ENCODE measurements around the gene EML6. TPM values are rescaled to one million over a fixed set of nuclear protein-coding genes. Genes with fewer than 3 reads are reported as not detected.

Gene EML6
- total RNA-seq, 1 donor from 2014 or later: 0.44 TPM

DNA sequence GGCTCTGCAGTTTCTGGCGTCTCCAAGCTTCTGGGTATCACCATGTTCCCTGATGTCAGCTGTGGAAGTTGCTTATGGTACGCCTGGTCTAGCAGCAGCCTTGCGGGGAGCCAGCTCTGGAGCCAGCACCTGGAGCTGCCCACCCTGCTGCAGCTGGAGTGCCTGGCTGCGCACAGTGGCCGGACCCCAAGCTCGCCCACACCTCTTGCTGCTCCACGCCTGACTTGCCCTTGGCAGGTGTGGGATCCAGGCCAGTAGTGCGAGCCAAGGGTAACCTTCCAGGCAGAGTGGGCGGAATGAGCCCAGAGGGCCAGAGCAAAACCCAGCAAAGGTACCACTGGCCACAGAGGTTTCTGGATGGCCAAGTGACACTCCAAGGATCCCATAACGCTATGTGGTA, 13.2 kb upstream of the EML6 start:
- no peaks in the 10 kb centered on the region for H3K36me3 Mint-ChIP-seq (ENCODE audit: low read depth)
- DNase-seq (ENCODE audit: low spot score): no peak
- peaks cover 56% of the 10 kb centered on the region for H3K27me3 Mint-ChIP-seq (ENCODE audit: insufficient read depth)
- H3K4me1 Mint-ChIP-seq (ENCODE audit: low read depth): peaks cover 8% of the 10 kb centered on the region
- no peak overlapping the region for H3K4me3 Mint-ChIP-seq
- H3K27ac Mint-ChIP-seq: no peak overlapping the region
- intact Hi-C loops (cut with micrococcal nuclease): no loop called here
- H3K9me3 Mint-ChIP-seq: no peaks in the 10 kb centered on the region

DNA sequence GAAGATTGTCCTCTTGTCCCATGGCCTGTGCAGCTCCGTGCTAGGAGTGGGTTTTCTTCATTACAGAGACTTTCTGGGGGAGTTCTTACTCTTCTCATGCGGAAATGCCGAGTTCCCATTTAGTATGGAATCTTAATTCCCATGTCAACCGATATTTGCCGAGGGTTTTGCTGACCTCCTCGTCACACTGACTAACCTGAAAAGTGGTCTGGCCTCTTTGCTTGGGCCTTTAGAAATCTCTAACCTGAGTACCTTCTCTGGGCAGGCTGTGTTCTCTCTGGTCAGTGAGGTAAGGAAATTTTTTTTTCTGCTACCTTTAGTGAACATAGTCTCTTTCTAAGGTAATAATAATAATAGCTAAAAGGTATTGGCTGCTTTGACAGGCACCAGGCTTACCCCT, 10.9 kb upstream of the EML6 start:
- Mint-ChIP-seq H3K36me3 (ENCODE audit: low read depth) (no peaks in the 10 kb centered on the region), H3K4me3 (no peak overlapping the region), H3K27me3 (ENCODE audit: insufficient read depth) (peaks cover 68% of the 10 kb centered on the region), H3K27ac (no peak overlapping the region), H3K4me1 (ENCODE audit: low read depth) (peaks cover 8% of the 10 kb centered on the region), H3K9me3 (no peaks in the 10 kb centered on the region)
- DNase-seq (ENCODE audit: low spot score): no peak
- intact Hi-C loops (cut with micrococcal nuclease): no loop called here

DNA sequence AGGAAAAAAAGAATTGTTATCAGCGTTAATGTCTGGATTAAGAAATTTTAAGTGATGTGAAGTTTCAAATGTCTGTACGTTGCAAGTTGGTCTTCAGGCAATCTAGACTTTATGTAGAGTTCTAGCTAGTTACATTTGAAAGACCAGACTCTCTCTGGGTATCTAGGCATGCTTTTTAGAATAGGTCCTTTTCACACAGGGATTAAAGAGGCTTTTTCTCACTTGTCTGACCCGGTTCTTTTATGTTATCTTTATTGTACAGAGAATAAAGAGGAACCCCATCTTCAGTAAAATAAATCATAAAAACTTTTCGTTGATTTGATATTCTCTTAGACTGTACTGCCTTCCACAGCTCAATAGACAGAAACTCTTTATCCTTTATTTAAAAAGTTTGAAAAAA, 8.5 kb upstream of the EML6 start:
- no peak for DNase-seq (ENCODE audit: low spot score)
- Mint-ChIP-seq H3K4me3 (no peak overlapping the region), H3K36me3 (ENCODE audit: low read depth) (peaks cover 1% of the 10 kb centered on the region), H3K9me3 (no peaks in the 10 kb centered on the region), H3K27ac (no peak overlapping the region), H3K4me1 (ENCODE audit: low read depth) (no peaks in the 10 kb centered on the region), H3K27me3 (ENCODE audit: insufficient read depth) (peaks cover 71% of the 10 kb centered on the region)
- intact Hi-C loops (cut with micrococcal nuclease): no loop called here

DNA sequence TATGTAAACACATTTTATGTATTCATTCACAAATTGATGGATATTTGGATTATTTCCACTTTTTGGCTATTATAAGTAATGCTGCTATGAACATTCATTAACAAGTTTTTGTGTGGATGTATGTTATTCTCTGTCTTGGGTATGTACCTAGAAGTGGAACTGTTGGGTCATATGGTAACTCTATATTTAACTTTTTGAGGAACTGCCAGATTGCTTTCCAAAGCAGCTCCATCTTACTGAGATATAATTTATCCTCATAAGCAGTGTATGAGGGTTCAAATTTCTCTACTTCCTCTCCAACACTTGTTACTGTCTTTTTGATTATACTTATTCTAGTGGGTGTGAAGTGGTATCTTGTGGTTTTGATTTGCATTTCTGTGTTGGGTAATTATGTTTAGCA, 7.1 kb upstream of the EML6 start:
- intact Hi-C loops (cut with micrococcal nuclease): no loop called here
- Mint-ChIP-seq H3K27ac (no peak overlapping the region), H3K27me3 (ENCODE audit: insufficient read depth) (peaks cover 73% of the 10 kb centered on the region), H3K36me3 (ENCODE audit: low read depth) (peaks cover 1% of the 10 kb centered on the region), H3K9me3 (no peaks in the 10 kb centered on the region), H3K4me1 (ENCODE audit: low read depth) (no peaks in the 10 kb centered on the region), H3K4me3 (no peak overlapping the region)
- no peak for DNase-seq (ENCODE audit: low spot score)

DNA sequence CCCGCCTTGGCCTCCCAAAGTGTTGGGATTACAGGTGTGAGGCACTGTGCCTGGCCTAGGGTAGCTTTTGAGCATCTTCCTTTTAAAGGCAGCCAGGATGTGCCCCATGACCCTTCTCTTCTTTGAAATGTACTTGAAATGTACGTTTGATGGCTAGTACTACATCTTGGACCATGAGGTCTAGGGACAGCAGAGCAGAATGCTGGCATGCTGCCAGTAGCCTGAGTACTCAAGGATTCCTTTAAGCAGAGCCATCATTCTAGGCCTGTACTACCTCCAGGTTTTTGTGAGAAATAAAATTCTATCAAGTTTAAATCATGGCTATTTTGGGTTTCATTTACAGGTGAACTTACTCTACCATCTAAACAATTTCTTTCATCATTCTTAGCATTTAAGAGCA, 2.9 kb upstream of the EML6 start:
- no peak overlapping the region for H3K4me3 Mint-ChIP-seq
- H3K27me3 Mint-ChIP-seq (ENCODE audit: insufficient read depth): peaks cover 62% of the 10 kb centered on the region
- peaks cover 14% of the 10 kb centered on the region for H3K4me1 Mint-ChIP-seq (ENCODE audit: low read depth)
- peaks cover 1% of the 10 kb centered on the region for H3K36me3 Mint-ChIP-seq (ENCODE audit: low read depth)
- intact Hi-C loops (cut with micrococcal nuclease): loop anchor here (5.0 to 10.0 kb wide), 6 partner anchors 148 to 933 kb away; partner anchors contain the start of genes ASB3, CCDC88A and ERLEC1
- DNase-seq (ENCODE audit: low spot score): no peak
- no peak overlapping the region for H3K27ac Mint-ChIP-seq
- no peaks in the 10 kb centered on the region for H3K9me3 Mint-ChIP-seq

DNA sequence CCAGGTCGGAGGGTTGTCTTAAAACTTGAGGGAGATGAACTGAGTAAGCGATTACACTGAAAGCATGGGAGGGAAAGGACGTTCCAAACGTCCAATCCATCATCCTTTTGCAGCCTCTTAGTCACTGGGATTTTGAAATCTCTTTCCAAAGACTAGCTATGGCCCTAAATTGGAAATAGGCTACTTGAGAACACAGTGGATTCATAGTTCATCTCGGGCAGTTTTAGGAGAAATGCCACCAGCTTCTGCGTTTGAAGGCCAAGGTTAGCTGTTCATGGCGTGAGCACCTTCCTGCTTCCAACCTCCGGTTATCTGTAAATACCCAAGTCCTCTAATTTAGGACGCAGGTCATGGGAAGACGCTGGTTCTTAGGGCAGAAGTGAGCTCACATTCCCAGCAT, 821 bp upstream of the EML6 start:
- DNase-seq (ENCODE audit: low spot score): no peak
- intact Hi-C loops (cut with micrococcal nuclease): loop anchor here (1.0 to 10.0 kb wide), 21 partner anchors 18 to 970 kb away; partner anchors contain the start of genes ACYP2, ASB3, CCDC88A and CFAP36
- Mint-ChIP-seq H3K36me3 (ENCODE audit: low read depth) (peaks cover 1% of the 10 kb centered on the region), H3K27me3 (ENCODE audit: insufficient read depth) (peaks cover 69% of the 10 kb centered on the region), H3K27ac (peak overlapping the region; percentile 32), H3K4me3 (peak overlapping the region; percentile 87), H3K9me3 (no peaks in the 10 kb centered on the region), H3K4me1 (ENCODE audit: low read depth) (peaks cover 14% of the 10 kb centered on the region)

DNA sequence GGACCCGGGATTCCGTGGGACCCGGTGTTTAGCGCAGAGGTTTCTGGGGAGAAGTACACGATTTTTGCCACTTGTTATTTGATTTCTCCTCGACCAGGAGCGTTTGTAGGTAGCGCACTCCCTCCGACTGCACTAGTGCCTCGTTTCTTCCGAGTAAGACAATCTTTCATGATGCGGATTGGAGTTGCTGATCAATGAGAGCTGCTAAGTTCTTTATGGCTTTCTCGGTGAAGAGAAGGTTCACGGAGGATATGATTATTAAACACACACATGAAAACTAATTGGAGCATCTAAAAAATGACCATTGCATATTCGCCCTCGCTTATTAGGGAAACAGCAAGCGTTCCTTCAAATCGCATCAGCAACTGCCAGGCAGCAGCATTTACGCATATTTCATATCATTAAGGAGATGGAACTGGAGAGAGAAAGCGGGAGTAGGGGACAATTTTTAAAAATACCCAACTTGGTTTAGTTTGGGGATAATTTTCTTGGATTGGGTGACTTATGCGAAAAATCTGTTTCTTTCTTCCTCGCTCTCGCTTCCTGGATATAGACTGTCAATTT, 616 bp downstream of the EML6 start:
- intact Hi-C loops (cut with micrococcal nuclease): loop anchor here (1.0 to 10.0 kb wide), 22 partner anchors 19 to 969 kb away; partner anchors contain the start of genes ACYP2, ASB3, CCDC88A and CFAP36
- H3K27me3 Mint-ChIP-seq (ENCODE audit: insufficient read depth): peaks cover 70% of the 10 kb centered on the region
- H3K4me3 Mint-ChIP-seq: peak overlapping the region; percentile 87
- DNase-seq (ENCODE audit: low spot score): no peak
- peaks cover 14% of the 10 kb centered on the region for H3K4me1 Mint-ChIP-seq (ENCODE audit: low read depth)
- peak overlapping the region; percentile 18 for H3K27ac Mint-ChIP-seq
- H3K36me3 Mint-ChIP-seq (ENCODE audit: low read depth): peaks cover under 1% of the 10 kb centered on the region
- no peaks in the 10 kb centered on the region for H3K9me3 Mint-ChIP-seq

DNA sequence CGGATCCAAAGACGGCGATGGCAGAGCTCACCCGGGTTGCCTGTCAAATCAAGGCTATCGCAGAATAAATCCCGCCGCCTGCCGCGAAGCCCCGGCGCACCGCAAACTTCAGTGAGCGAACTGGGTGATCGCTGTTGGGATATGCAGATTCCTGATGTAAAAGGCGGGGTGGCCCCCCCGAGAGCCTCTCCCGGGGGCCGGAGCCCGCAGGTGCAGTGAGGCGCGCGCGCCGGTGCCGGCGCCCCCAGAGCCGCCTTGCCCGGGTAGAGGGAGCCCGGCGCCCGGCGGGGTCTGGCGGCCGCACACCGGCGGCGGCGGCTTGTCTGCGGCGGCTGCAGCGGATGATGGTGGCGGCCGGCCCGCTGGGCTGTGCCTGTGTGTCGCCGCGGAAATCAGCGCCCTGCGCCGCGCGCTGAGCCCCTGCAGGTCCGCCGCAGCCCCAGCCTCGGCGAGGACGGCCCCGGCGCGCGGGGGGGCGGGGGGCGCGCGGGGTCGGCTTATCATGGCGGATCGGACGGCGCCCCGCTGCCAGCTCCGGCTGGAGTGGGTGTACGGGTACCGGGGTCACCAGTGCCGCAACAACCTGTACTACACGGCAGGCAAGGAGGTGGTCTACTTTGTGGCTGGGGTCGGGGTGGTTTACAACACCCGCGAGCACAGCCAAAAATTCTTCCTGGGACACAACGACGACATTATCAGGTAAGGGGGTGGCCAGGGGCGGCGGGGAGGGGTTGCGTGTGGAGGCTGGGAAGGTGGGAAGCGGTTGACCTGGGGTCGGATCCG, 1.3 kb downstream of the EML6 start:
- no peaks in the 10 kb centered on the region for H3K36me3 Mint-ChIP-seq (ENCODE audit: low read depth)
- H3K27ac Mint-ChIP-seq: no peak overlapping the region
- peak overlapping the region; percentile 87 for H3K4me3 Mint-ChIP-seq
- H3K27me3 Mint-ChIP-seq (ENCODE audit: insufficient read depth): peaks cover 71% of the 10 kb centered on the region
- intact Hi-C loops (cut with micrococcal nuclease): loop anchor here (2.0 to 10.0 kb wide), 8 partner anchors 44 to 937 kb away; partner anchors contain the start of genes ASB3, CCDC88A and ERLEC1
- H3K9me3 Mint-ChIP-seq: no peaks in the 10 kb centered on the region
- DNase-seq (ENCODE audit: low spot score): no peak
- peaks cover 14% of the 10 kb centered on the region for H3K4me1 Mint-ChIP-seq (ENCODE audit: low read depth)

DNA sequence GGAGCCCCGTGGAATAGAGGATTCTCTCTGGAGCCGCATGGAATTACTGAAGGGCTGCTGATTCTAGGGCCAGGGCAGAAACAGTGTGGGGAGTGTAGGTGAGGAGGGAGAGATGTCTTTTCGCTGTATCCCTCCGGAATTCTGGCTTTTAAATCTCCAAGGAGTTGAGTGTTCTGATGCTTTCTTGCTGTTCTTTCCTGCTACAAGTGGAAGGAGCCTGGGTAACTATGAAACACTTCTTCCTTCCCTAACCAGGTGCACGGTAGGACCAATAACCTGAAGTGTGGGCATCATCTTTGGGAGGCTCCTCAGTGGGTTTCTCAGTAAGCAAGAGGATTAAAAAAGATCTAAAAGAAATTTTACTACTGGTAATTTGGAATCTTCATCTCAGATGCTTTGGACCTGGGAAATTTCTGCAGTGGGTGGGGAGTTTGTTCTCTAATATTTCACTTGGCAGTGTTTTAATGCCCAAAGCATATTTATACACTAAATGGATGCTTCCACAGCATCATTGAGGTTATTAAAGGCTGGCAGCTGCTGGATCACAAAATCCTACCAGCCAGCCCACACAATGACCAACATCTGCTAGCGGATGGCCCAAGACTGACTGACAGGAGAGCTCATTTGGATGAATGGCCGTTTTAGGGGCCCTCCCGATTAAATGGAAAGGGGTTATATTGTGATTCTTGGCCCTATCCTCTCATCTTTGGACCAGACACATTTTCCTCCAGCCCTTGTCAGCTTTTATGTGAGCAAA, 2.1 kb downstream of the EML6 start:
- H3K4me1 Mint-ChIP-seq (ENCODE audit: low read depth): peaks cover 14% of the 10 kb centered on the region
- DNase-seq (ENCODE audit: low spot score): no peak
- H3K4me3 Mint-ChIP-seq: peak overlapping the region; percentile 84
- H3K27ac Mint-ChIP-seq: no peak overlapping the region
- intact Hi-C loops (cut with micrococcal nuclease): loop anchor here (2.0 to 10.0 kb wide), 4 partner anchors 43 to 449 kb away; no protein-coding TSS in a partner anchor
- H3K9me3 Mint-ChIP-seq: no peaks in the 10 kb centered on the region
- no peaks in the 10 kb centered on the region for H3K36me3 Mint-ChIP-seq (ENCODE audit: low read depth)
- peaks cover 66% of the 10 kb centered on the region for H3K27me3 Mint-ChIP-seq (ENCODE audit: insufficient read depth)

DNA sequence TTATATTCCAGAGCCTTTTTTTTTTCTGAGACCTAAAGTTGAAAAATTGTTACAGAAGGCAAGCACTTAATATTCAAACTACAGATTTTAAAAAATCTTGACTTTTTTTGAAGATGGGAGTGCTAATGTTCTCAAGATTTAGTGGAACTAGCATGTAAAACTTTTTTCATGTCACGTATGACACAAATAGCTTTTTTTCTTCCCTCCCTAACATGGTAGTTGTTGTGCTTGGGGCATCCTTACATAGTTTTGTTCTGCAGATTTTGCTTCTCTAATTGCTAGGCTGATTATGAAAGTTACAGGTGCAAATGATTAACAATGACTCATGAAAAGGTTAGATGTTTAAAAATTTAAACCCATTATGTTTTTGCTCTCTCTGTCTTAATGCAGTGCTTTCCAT, 3.0 kb downstream of the EML6 start:
- H3K36me3 Mint-ChIP-seq (ENCODE audit: low read depth): no peaks in the 10 kb centered on the region
- H3K9me3 Mint-ChIP-seq: no peaks in the 10 kb centered on the region
- peak overlapping the region; percentile 21 for H3K4me3 Mint-ChIP-seq
- intact Hi-C loops (cut with micrococcal nuclease): loop anchor here (5.0 to 10.0 kb wide), 3 partner anchors 288 to 448 kb away; no protein-coding TSS in a partner anchor
- peaks cover 58% of the 10 kb centered on the region for H3K27me3 Mint-ChIP-seq (ENCODE audit: insufficient read depth)
- no peak for DNase-seq (ENCODE audit: low spot score)
- peaks cover 14% of the 10 kb centered on the region for H3K4me1 Mint-ChIP-seq (ENCODE audit: low read depth)
- H3K27ac Mint-ChIP-seq: no peak overlapping the region

DNA sequence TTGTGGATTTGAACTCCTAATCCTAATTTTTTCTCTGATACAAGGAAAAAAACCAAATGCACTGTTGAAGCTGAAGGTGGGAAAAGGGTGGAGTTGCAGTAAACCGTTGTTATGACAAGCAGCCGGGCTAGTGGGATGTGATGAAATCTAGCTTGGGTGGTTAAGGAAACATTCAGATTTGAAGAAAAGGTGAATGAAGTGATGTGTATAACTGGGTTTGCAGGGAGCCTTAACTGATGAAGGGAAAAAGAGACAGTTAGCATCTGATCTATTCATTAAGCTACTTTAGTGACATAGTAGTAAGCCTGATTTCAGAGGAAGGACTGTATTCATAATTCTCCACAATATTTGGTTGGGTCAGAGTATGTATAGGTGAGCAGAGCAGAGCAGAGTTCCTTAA, 3.5 kb downstream of the EML6 start:
- Mint-ChIP-seq H3K27ac (no peak overlapping the region), H3K4me1 (ENCODE audit: low read depth) (peaks cover 14% of the 10 kb centered on the region), H3K9me3 (no peaks in the 10 kb centered on the region), H3K4me3 (no peak overlapping the region), H3K27me3 (ENCODE audit: insufficient read depth) (peaks cover 57% of the 10 kb centered on the region), H3K36me3 (ENCODE audit: low read depth) (no peaks in the 10 kb centered on the region)
- intact Hi-C loops (cut with micrococcal nuclease): loop anchor here (5.0 to 10.0 kb wide), 3 partner anchors 288 to 448 kb away; no protein-coding TSS in a partner anchor
- DNase-seq (ENCODE audit: low spot score): no peak

DNA sequence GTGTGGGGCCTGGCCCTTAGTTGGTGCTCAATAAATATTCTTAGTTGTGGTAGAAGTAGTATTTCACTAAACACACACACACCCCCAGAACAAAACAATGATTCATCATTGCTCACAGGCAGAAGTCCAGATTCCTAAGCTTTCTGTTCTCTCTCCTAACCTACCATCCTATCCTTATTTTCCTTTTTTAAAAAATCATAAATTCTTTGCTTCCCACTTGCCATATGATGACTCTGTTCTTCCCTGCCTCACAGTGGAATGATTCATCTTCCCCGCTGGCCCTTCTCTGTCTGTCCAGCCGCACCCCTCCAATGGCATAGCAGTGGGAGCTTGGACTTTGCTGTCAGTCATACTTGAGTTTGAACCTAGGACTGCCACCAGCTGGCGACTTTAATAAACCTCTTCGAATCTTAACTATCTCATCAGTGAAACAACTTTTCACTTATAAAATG, 5.2 kb downstream of the EML6 start:
- H3K27me3 Mint-ChIP-seq (ENCODE audit: insufficient read depth): peaks cover 59% of the 10 kb centered on the region
- H3K4me1 Mint-ChIP-seq (ENCODE audit: low read depth): peaks cover 6% of the 10 kb centered on the region

More for the DNA sequence above, 5.2 kb downstream of the EML6 start:
- H3K9me3 Mint-ChIP-seq: no peaks in the 10 kb centered on the region
- H3K4me3 Mint-ChIP-seq: no peak overlapping the region
- intact Hi-C loops (cut with micrococcal nuclease): loop anchor here (5.0 to 10.0 kb wide), 3 partner anchors 286 to 446 kb away; no protein-coding TSS in a partner anchor
- no peak for DNase-seq (ENCODE audit: low spot score)
- no peak overlapping the region for H3K27ac Mint-ChIP-seq
- no peaks in the 10 kb centered on the region for H3K36me3 Mint-ChIP-seq (ENCODE audit: low read depth)
